HG03025 (cell line): ENCODE measurements around the gene ADCK2.
"Not testable (repeated sequence)": the region's sequence is repeated elsewhere in the genome, so short reads cannot be mapped to it uniquely, and the experiment has no call there.

Experiments
- ATAC-seq: cut with Tn5 transposase; IDR thresholded peaks from one replicate; pipeline ENCODE4 v1.9.1; 2021; ENCODE audit warnings: mild to moderate bottlenecking, moderate library complexity; ENCODE audit not compliant: unreplicated experiment, low FRiP score

ADCK2 gene

GRCh38 chr7:140732416-140732815 is 59.7 kb downstream of the ADCK2 start:
- ATAC-seq, result no peak

- no peak for ATAC-seq
These were observed 61.4 kb downstream of the ADCK2 start for GRCh38 chr7:140734096-140734495.

GRCh38 chr7:140734729-140735128 is 62.0 kb downstream of the ADCK2 start:
- ATAC-seq, result no peak

- ATAC-seq, result no peak
These were observed 65.5 kb downstream of the ADCK2 start for GRCh38 chr7:140738280-140738679.

GRCh38 chr7:140743255-140743654 is 70.5 kb downstream of the ADCK2 start:
- not testable (repeated sequence) for ATAC-seq

- no peak for ATAC-seq
These were observed 71.3 kb downstream of the ADCK2 start for GRCh38 chr7:140744005-140744404.
